Testis (tissue), 2 donors: Measurements from ENCODE around the gene HAPLN2.

Source experiments
- POLR2A ChIP-seq: fragments of 450-650 bp; IDR thresholded peaks from one replicate; pipeline ENCODE4 v1.6.1; 2017; ENCODE audit warnings: antibody characterized with exemption, mild to moderate bottlenecking, moderate library complexity
- TF ChIP-seq, protein P1 (sequence below), 3 experiments: fragments of 450-650 bp in 2 of 3; fragments of 200-600 bp in 1 of 3; sonication (generic) in 1 of 3; IDR thresholded peaks; one replicate each; pipeline ENCODE4 v1.5.1; 2016 to 2019; ENCODE audit warnings: antibody characterized with exemption in 3 of 3, mild to moderate bottlenecking in 2 of 3, moderate library complexity in 1 of 3

- TF ChIP-seq, protein P1, sequence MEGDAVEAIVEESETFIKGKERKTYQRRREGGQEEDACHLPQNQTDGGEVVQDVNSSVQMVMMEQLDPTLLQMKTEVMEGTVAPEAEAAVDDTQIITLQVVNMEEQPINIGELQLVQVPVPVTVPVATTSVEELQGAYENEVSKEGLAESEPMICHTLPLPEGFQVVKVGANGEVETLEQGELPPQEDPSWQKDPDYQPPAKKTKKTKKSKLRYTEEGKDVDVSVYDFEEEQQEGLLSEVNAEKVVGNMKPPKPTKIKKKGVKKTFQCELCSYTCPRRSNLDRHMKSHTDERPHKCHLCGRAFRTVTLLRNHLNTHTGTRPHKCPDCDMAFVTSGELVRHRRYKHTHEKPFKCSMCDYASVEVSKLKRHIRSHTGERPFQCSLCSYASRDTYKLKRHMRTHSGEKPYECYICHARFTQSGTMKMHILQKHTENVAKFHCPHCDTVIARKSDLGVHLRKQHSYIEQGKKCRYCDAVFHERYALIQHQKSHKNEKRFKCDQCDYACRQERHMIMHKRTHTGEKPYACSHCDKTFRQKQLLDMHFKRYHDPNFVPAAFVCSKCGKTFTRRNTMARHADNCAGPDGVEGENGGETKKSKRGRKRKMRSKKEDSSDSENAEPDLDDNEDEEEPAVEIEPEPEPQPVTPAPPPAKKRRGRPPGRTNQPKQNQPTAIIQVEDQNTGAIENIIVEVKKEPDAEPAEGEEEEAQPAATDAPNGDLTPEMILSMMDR (IDR thresholded peaks at IDR 0.05) = no peak
- TF ChIP-seq POLR2A = no peak
Measured at GRCh38 chr1:156663178-156663577, 44.0 kb downstream of the HAPLN2 start.
